Left lobe of liver (tissue), 2 donors: ENCODE measurements around the gene IL36A. TPM values are rescaled to one million over a fixed set of nuclear protein-coding genes. Genes with fewer than 3 reads are reported as not detected.

Experiments used
- ATAC-seq: fragments of 200-7000 bp; cut with Tn5 transposase; one replicate; pipeline ENCODE4 v1.9.1; 2020; ENCODE audit warnings: mild to moderate bottlenecking, moderate library complexity
- DNase-seq: peaks from one replicate; pipeline ENCODE4 v3.0.0-alpha.2; 2020; ENCODE audit warnings: low spot score
- total RNA-seq: library from RNA; stranded (reverse); gene quantifications from one replicate; pipeline ENCODE4 v1.2.1, GENCODE V29; 2021
- donor health status: DM: no; HTN: no; CAD: no; lungs with moderate emphysema.
- donor health status: DM: no; HTN: yes; CAD: no.

Gene IL36A, protein sequence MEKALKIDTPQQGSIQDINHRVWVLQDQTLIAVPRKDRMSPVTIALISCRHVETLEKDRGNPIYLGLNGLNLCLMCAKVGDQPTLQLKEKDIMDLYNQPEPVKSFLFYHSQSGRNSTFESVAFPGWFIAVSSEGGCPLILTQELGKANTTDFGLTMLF
- not detected for total RNA-seq

DNA sequence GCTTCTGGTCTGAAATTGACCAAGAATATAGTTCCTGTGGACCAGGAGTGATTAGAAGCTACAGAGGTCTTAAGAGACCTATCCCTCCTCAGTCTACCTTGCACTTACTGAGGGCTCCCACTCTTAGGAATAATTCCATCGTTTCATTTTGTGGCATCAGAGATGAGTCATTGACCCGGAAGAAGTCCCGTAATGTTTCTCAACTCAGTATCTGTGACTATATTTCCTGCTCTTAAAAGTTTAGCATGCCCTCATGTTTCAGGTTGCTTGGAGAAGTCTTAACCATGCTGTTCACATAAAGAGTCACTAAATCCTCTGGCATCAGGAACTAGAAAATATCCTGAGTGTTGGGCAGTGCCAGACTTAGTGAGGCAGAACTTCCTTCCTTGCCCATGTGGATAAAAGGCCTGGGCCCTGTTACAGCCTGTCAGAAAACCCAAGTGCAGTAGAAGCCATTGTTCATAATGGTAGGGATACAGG is at the start of gene IL36A:
TSS of gene IL36A (plus strand) at position 430 of the 480 bp plus-strand sequence. CDS start 413 bp downstream, outside the sequence.
- DNase-seq (no peak), ATAC-seq (no peak)

DNA sequence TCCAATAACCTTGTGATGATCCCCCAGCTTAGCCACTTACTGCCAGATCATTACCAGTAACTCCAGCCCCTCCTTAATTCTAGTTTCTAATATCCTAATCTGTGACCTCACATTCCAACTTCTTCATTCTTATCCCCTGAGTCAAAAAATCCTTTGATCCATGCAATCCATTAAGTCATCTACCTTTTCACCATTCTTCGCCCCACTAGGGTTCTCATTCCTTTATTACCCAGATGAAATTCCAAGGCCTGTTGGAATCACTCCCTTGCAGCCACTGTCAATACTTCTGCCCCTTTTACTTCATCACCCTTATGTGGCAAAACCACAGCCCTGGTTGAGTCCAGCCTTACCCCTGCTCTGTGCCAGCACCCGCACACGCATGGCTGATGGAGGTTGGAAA is 47.7 kb upstream of the IL36A start:
- DNase-seq (no peak), ATAC-seq (no peak)

DNA sequence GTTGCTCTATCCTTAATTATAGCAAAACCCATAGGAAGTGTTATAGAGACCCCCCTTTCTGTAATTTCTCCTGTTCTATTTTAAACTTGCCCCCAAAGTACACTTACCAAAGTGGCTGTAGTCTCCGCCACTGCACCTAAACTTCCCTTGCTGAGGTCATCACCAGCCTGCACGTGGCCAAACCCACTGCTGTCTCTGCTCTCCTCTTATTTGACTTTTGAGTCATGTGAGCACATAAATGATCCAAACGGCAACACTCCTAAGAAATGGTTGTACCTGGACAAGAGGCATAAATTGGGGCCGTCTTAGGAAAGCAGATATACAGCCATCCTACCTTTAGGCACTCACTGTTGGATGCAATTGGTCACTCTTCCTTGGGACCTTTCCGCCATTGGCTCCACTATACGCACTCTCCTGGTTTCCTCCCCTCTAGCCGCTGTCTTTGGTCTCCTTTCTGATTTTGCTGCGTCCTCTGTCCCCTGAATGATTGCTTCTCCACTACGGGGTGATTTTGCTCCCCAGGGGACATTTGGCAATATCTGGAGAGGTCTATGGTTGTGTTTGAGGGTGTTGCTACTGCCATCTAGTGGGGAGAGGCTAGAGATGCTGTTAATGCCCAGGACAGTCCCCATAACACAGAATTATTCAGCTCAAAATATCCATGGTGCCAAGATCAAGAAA is 46.7 kb upstream of the IL36A start:
- DNase-seq (no peak), ATAC-seq (peak; percentile 97)

DNA sequence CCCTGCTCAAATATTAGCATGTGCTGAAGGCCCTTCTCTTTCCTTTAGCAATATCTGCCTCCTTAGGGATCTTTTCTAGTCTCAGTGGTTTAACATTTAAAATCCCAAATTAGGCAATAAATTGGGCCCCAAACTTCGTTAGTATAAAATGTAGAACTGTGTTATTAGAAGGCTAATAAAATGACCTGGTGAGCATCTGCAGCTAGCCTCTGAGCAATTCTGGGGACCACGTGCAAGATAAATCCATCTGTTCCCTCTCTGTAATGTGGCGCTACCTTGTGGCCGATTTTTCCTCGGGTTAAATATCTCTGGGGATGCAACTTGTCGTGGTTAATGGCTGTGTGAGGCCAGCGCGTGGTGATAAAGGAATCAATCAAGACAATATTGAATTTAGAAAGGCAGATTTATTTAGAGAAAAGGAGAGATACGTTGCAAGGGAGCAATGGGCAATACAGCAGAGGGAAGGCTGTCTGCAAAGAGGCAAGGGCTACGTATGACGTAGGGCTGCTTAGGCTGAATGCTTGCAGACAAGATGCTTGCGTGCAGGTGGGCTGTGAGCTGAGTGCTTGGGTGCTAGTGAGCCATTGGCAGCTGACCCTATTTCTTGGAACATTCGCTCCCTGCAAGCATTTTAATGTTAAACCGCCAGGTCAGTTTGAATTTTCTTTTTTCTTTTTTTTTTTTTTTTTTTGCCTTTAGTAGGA is 46.0 kb upstream of the IL36A start:
- DNase-seq: no peak
- ATAC-seq: no peak

DNA sequence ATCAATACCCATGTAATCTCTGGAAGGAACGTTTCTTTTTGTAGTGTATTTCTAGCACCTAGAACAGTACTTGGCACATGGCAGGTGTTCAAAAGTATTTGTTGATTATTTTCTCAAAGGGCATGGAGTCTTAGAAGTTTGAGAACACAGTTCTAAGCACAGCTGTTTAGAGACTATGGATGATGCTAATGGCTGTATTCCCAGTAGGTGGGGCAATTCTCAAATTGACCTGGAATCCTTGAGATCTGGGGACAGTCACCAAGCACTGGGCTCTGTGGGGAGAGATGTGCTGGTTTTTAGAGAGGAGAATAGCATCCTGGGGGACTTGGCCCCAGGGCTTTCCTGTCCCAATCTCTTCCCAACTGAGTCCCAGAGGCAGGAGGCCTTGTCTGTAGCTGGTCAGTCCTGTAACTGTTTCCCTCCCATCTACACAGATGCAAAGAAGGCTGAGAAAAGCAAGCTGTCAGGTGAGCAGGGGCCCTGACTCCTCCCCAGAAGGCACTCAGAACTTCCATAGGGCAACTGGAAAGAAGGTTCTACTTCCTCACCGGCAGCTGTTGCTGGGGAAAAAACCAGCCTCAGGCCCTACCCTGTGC is 44.9 kb upstream of the IL36A start:
- no peak for DNase-seq
- ATAC-seq: no peak

DNA sequence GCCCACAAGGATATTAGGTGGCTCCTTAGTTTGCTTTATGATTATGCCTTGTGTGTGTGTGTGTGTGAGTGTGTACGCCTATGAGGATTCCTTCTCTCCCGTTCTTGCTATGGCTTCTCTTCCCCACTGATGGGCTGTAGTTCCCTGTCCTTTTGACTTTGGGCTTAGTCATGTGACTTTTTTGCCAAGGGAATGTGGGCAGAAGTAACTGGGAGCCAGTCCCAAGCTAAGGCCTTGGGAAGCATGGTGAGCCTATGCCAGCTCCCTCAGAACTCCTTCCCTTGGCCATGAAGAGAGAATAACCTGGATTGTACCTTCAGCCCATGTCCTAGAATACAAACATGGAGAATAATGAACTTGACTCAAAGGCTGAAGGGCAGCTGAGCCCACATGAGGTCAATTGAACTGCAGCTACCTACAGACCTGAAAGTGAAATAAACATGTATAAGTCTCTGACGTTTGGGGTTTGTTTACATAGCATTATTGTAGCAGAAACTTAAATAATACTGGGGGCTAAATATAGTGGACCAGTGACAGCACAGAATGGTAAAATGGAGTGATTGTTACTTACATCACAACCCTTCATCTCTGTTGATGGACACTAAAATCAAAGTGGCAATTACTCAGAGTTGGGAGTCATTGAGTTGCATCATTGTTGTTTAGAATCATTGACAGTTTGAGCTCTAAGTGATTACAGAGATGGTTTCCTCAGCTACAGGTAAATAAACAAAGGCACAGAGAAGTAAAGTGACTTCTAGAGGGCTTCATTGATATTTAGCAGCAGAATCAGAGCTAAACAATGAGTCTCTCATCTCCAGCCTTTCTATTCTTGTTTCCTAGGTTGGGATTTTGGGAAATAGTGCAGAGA is 42.7 kb upstream of the IL36A start:
- no peak for DNase-seq
- no peak for ATAC-seq

DNA sequence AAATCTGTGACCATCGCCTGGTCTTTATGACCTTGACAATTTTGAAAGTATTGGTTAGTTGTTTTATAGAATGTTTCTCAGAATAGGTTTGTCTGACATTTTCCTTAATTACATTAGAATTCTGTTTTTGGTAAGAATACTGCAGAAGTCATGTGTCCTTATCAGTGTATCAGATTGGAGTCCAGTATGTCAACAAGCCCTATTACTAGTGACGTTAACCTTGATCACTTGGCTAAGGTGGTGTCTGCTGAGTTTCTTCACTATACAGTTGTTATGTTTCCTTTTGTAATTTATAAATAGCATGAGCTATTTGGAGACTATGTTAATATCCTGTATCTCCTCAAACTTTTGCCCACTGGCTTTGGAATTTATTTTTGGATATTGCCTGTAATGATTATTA is 38.2 kb upstream of the IL36A start:
- ATAC-seq (peak; percentile 69), DNase-seq (no peak)

DNA sequence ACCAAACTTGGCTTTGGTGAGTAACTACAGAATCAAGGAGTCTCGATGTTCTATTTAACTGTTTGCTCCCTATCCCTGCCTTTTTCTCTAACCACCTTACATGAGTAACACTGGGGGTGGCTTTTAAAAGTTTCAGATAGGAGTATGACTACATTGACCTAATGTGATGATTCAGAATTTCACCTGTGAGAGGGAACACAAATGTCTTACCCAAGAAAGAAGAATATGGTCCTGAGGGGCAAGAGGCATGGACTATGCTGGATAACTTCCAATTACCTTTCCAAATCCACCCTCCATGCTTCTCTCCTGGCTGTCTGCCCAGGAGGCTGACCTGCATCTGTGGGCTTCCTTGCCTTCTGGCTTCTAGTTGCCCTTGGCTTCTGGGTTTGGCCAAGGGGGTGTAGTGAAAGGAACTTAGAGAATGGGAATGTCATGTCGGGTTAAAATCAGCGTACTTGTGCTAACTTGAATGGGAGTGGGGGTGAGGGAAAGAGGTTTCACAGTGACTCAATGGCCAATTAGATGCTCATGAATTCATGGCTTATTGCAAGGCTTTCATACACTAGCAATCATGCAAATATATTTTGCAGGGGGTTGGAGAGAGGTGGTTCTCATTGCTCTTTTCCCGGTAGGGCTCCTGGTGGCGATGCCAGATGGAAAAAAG is 32.7 kb upstream of the IL36A start:
- ATAC-seq (no peak), DNase-seq (no peak)

DNA sequence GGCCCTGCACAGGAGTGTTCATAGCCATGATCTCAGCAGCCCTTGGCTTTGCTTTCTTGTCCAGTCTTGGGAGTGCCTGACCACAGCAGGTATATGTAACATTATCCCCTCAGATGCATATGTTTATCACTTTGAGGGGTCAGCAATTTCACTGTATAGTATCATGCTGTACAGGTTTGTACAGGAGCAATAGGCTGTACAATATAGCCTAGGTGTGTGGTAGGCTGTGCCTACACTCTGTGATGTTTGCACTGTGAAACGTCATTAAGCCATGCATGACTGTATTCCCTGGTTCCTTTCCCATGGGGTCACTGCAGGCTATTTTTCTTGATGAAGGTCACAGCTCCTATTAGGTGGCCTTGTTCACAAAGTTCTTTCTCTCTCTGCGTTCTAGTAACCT is 32.1 kb upstream of the IL36A start:
- ATAC-seq: no peak
- no peak for DNase-seq

DNA sequence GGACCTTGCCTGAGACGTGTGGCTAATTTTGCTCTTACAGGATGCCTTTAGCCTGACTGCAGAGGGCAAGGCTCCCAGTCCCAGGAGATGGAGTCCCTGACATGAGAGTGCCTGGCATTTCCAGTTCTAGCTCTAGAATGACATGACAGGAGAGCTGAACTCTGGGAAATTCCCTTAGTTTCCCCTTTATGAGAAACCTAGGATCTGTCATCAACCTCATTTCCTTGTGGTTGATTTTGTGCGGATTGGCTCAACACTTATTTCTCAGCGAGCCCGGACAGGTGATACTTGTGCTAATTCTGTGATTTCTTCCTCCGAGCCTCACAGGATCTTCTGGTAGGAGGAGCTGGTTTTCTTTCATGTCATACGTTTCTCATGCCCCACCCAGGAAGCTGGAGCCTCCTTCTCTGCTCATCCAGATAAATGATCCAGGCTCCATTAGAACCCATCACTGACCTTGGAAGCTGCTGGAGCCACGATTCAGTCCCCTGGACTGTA is 27.7 kb upstream of the IL36A start, which contains the start of gene IL36G:
TSS of gene IL36G (plus strand) at position 448 of the 498 bp plus-strand sequence. CDS start 633 bp downstream, outside the sequence.
- no peak for ATAC-seq
- DNase-seq: no peak

DNA sequence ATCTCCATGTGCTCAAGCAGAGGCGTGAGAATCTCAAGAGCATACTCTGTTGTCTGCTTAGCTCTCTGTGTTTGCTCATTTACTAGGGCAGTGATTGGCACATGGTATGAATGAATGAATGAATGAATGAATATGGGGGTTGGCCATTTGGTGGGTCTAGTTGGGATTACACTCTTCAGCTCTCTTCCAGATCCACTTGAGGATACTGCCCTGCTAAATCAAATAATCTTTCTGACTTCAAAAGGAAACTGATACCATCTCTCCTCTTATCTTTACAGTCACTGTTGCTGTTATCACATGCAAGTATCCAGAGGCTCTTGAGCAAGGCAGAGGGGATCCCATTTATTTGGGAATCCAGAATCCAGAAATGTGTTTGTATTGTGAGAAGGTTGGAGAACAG is 25.5 kb upstream of the IL36A start:
- no peak for ATAC-seq
- DNase-seq: no peak

DNA sequence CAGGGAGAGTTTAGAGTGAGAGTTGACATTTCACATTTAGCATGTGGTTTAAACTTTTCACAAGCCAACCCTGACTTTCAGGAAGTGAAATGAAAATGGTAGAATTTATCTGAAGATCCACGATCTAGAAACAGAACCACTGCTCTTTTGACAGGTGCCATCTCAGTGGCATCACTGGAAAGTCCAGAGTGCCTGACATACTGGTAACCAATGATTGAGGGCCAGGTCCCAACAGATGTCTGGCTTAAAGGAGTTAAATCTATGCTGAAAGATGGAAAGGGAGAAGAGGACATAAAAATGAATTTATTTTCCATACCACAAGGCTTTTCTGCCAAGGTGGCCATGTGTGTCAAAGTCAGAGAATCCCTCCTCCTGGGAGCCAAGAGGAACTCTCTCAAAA is 24.7 kb upstream of the IL36A start:
- ATAC-seq: no peak
- DNase-seq: no peak

DNA sequence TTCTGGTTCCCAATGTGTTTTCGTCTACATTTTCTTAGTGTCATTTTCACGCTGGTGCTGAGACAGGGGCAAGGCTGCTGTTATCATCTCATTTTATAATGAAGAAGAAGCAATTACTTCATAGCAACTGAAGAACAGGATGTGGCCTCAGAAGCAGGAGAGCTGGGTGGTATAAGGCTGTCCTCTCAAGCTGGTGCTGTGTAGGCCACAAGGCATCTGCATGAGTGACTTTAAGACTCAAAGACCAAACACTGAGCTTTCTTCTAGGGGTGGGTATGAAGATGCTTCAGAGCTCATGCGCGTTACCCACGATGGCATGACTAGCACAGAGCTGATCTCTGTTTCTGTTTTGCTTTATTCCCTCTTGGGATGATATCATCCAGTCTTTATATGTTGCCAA is 20.2 kb upstream of the IL36A start:
- ATAC-seq: no peak
- no peak for DNase-seq

DNA sequence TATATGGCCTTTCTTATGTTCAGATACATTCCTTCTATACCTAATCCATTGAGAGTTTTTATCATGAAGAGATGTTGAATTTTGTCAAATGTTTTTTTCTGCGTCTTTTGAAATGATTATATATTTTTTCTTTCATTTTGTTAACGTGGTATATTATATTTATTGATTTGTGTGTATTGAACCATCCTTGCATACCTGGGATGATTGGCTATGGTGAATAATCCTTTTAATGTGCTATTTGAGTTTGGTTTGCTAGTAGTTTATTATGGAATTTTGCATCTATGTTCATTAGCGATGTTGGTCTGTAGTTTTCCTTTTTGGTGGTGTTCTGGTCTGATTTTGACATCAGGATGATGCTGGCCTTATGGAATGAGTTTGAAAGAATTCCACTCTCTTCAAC is 15.6 kb upstream of the IL36A start:
- ATAC-seq: no peak
- DNase-seq: no peak

DNA sequence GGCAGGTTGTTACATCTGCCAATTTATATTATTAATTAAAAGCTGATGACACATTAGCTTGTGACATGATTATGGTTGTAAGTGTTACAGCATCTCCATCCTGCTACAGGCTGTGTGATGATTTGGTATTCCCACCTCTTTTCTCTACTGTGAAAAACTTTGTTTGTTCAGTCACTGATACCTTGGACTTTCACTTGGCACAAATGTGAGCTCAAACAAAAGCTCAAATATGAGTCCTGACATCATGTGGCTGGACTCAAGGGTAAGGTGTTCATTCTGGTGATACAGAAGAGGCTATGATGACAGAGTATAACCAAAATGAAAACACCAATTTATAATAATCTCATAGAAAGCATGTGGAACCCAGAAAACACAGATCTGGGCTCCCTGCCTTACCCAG is 11.4 kb upstream of the IL36A start:
- ATAC-seq (peak; percentile 98), DNase-seq (no peak)

DNA sequence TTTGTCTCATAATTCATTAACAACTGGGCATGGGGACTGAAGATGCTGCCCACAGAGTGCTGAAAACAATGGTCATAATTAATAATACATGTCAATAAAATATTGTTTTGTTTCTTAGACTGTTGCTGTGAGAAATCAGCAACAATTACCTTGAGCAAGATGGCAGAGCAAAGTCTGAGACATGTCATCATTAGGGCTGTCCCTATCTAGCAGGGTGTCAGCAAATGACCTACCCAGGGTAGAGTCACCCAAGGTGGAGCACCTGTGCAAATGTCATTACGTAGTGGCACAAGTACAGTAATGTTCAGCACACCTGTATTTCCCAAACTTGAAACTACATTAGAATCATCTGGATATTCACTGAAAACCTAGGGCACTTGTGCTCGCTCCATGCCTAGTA is 10.6 kb upstream of the IL36A start:
- no peak for DNase-seq
- ATAC-seq: no peak

DNA sequence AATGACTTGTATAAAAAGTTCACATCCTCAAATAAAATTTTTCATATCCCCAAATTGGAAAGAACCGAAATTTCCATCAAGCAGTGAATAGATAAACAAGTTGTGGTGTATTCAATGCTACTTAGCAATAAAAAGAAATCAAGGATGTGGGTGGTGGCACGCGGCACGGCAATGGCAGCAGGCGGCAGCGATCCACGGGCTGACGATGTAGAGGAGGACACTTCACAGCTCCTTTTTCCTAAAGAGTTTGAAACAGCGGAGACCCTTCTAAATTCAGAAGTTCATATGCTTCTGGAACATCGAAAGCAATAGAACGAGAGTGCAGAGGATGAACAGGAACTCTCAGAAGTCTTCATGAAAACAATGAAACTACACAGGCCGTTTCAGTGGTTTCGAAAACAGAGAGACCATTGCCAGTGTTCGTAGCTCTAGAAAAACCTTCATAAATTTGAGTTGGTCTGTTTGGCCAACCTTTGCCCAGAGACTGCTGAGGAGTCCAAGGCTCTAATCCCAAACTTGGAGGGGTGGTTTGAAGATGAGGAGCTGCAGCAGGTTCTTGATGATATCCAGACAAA is 9.8 kb upstream of the IL36A start:
- DNase-seq (no peak), ATAC-seq (no peak)

DNA sequence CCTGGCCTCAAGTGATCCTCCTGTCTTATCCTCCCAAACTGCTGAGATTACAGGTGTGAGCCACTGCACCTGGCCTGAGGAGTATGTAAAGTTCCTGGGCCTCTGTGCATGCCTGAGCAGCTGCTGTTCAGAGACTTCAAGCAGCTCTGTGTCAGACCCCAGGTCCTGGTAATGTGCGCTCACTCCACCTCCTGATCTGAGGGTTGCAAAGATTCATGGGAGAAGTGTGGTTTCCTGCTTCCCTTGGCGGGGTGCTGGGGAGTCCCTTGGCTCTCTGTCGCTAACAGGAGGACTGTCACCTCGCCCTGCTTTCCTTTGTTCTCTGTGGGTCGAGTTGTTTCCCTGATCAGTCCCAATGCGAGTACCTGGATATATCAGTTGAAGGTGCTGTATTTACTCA is 8.6 kb upstream of the IL36A start:
- DNase-seq (no peak), ATAC-seq (no peak)

DNA sequence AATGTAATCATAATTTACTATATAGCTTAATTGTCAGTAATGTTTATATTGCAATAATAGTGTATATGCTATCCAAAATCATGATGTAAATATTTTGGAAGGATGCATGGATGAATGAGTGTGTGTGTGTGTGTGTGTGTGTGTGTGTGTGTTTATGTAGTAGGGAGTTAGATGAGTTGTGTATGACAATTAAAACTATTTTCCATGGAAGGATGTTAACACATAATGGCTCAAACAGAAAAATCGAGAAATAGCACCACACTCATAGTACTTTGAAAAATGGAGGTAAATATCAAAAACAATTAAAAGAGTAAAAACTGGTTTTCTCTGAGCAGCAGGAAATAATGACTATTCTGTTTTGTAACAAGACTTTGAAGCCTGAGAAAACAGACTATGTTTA is 8.1 kb upstream of the IL36A start:
- DNase-seq: no peak
- ATAC-seq: no peak

DNA sequence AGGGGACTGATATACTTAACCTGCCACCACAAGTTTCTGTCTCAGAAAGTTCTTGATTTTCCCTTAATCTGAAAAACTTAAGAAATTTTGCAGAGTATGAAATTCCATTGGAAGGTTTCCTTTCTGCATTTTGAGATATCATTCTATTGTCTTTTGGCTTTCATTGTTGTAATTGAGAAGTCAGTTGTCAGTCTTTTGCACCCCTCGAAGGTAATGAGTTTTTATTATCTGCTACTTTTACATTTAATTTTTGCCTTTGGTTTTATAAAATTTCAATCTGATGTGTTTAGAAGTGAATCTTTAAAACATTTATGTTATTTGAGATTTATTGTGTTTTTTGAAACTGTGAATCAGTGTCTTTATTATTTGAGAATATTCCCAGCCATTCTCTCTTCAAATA is 4.8 kb upstream of the IL36A start:
- DNase-seq: no peak
- no peak for ATAC-seq
